Upper lobe of left lung (tissue), 6 donors: ENCODE data around the gene CTBP2. TPM values are rescaled to one million over a fixed set of nuclear protein-coding genes. Genes with fewer than 3 reads are reported as not detected.

ENCODE experiments used
- ATAC-seq, 2 donors: fragments of 200-7000 bp; cut with Tn5 transposase; one replicate each; pipeline ENCODE4 v1.9.1; 2022; ENCODE audit warnings: mild to moderate bottlenecking in 2 of 2, moderate library complexity in 2 of 2; ENCODE audit not compliant: low FRiP score in 2 of 2
- DNase-seq, 2 donors: peaks; one replicate each; pipeline ENCODE4 v3.0.0-alpha.2; 2019 to 2020
- H3K27ac ChIP-seq, 4 donors: fragments of 200-600 bp; sonication (generic); one replicate each; pipeline ENCODE4 v1.5.1; 2016 to 2019
- H3K27me3 ChIP-seq, 4 donors: fragments of 200-600 bp; sonication (generic); one replicate each; pipeline ENCODE4 v1.5.1; 2017 to 2019
- H3K36me3 ChIP-seq, 4 donors: fragments of 200-600 bp; sonication (generic); one replicate each; pipeline ENCODE4 v1.5.1; 2016 to 2019
- H3K4me1 ChIP-seq, 4 donors: fragments of 200-600 bp; sonication (generic); one replicate each; pipeline ENCODE4 v1.5.1; 2018 to 2019
- H3K4me3 ChIP-seq, 4 donors: fragments of 200-600 bp; sonication (generic); one replicate each; pipeline ENCODE4 v1.5.1; 2017 to 2019; ENCODE audit warnings: mild to moderate bottlenecking in 2 of 4, moderate library complexity in 1 of 4
- H3K9me3 ChIP-seq, 4 donors: fragments of 200-600 bp; sonication (generic); one replicate each; pipeline ENCODE4 v1.5.1; 2018 to 2019
- EP300 ChIP-seq, 4 donors: sonication (generic); formaldehyde crosslinking; IDR thresholded peaks; one replicate each; pipeline ENCODE4 v1.5.1; 2017; ENCODE audit warnings: antibody characterized with exemption in 4 of 4, control low read depth in 2 of 4
- POLR2A ChIP-seq, 4 donors: fragments of 450-650 bp; IDR thresholded peaks; one replicate each; pipeline ENCODE4 v1.5.1; 2016 to 2017; ENCODE audit warnings: antibody characterized with exemption in 4 of 4, mild to moderate bottlenecking in 2 of 4
- POLR2AphosphoS5 ChIP-seq, 2 donors: sonication (generic); formaldehyde crosslinking; IDR thresholded peaks; one replicate each; pipeline ENCODE4 v1.5.1; 2017; ENCODE audit warnings: antibody characterized with exemption in 2 of 2
- WGBS, 2 donors: methylation state at CpG; one replicate each; pipeline ENCODE4 v1.1.5; 2017 to 2018; 5-methylcytosine and 5-hydroxymethylcytosine counted together
- total RNA-seq, 6 donors: library from RNA; depleted of rRNA in 4 of 6; stranded (reverse); fragments of >200 nt in 4 of 6; gene quantifications; one replicate each; pipeline versions ENCODE4 v1.1.0 to v1.2.1, GENCODE V29; 2016 to 2021
- TF ChIP-seq, protein P1 (sequence below), 6 experiments: fragments of 450-650 bp in 4 of 6; fragments of 200-600 bp in 2 of 6; sonication (generic) in 2 of 6; IDR thresholded peaks; one replicate each; pipeline ENCODE4 v1.5.1; 2016 to 2019; ENCODE audit warnings: antibody characterized with exemption in 6 of 6
- donor health status: DM: no; HTN: no; CAD: no; lungs with moderate emphysema.
- donor health status: DM: no; HTN: yes; CAD: no; lungs with severe emphysema.

CTBP2 gene
- total RNA-seq, 6 donors from 2014 or later: 47.1 to 82.5 (median 59.7) TPM

DNA sequence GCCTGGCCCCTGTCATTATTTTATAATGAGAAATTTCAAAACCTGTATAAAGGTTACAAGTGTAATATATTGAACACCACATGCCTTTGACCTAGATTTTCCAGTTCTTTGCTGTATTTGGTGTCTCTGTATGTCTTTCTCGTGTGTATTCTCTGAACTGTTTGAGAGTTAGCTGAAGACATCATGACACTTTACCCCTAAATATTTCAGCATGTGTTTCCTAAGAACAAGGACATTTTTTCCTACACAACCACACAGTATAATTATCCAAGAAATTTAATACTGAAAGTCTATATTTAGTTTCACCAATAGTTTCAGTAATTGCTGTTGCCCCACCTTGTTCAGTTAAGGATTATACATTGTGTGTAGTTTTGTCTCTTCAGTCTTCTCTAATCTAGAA, 203.6 kb downstream of the CTBP2 start:
- DNase-seq (no peak), ATAC-seq (no peak)
- Histone ChIP-seq H3K4me1 (peaks cover 13 to 37% (median 20%) of the 10 kb centered on the region in 4 donors), H3K27ac (peak overlapping the region in 1 of 4 donors; percentile 23), H3K9me3 (no peaks in the 10 kb centered on the region), H3K4me3 (no peak overlapping the region), H3K36me3 (no peaks in the 10 kb centered on the region), H3K27me3 (no peaks in the 10 kb centered on the region)
- TF ChIP-seq, protein P1, sequence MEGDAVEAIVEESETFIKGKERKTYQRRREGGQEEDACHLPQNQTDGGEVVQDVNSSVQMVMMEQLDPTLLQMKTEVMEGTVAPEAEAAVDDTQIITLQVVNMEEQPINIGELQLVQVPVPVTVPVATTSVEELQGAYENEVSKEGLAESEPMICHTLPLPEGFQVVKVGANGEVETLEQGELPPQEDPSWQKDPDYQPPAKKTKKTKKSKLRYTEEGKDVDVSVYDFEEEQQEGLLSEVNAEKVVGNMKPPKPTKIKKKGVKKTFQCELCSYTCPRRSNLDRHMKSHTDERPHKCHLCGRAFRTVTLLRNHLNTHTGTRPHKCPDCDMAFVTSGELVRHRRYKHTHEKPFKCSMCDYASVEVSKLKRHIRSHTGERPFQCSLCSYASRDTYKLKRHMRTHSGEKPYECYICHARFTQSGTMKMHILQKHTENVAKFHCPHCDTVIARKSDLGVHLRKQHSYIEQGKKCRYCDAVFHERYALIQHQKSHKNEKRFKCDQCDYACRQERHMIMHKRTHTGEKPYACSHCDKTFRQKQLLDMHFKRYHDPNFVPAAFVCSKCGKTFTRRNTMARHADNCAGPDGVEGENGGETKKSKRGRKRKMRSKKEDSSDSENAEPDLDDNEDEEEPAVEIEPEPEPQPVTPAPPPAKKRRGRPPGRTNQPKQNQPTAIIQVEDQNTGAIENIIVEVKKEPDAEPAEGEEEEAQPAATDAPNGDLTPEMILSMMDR (IDR thresholded peaks at IDR 0.05): no peak
- no peak for TF ChIP-seq POLR2AphosphoS5 (IDR thresholded peaks at IDR 0.05)
- TF ChIP-seq POLR2A (IDR thresholded peaks at IDR 0.05): no peak
- no peak for TF ChIP-seq EP300 (IDR thresholded peaks at IDR 0.05)
- 71 to 80% methylated on average over 1 of the region's 1 CpG for WGBS, 2 donors

DNA sequence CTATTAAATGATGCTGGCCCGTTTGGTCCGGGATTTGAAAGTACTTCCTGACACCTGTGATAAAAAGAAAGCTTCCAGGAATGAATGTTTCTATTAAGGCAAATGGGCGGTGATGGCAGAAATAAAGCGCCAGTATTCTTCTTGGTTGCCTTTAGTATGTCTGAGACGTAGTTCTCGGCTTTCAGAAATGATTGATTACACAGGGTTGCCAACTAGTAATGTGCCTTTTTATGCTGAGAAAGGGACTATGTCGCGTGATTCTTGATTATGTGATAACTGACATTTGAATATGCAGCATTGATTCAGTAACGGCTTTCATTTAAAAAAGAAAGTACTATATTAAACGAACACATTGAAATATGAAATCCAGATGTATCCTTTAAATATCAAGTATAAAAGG, 204.5 kb downstream of the CTBP2 start:
- no peak for TF ChIP-seq POLR2A (IDR thresholded peaks at IDR 0.05)
- TF ChIP-seq POLR2AphosphoS5 (IDR thresholded peaks at IDR 0.05): no peak
- TF ChIP-seq, protein P1 (IDR thresholded peaks at IDR 0.05): no peak
- TF ChIP-seq EP300 (IDR thresholded peaks at IDR 0.05): no peak
- H3K4me3 ChIP-seq: no peak overlapping the region
- H3K27ac ChIP-seq: peak overlapping the region in 1 of 4 donors; percentile 11
- WGBS, 2 donors: 71 to 82% methylated on average over 10 of the region's 10 CpGs
- H3K36me3 ChIP-seq: no peaks in the 10 kb centered on the region
- ATAC-seq (no peak), DNase-seq (no peak)
- H3K9me3 ChIP-seq: no peaks in the 10 kb centered on the region
- no peaks in the 10 kb centered on the region for H3K27me3 ChIP-seq
- peaks cover 8 to 32% (median 19%) of the 10 kb centered on the region in 4 donors for H3K4me1 ChIP-seq

DNA sequence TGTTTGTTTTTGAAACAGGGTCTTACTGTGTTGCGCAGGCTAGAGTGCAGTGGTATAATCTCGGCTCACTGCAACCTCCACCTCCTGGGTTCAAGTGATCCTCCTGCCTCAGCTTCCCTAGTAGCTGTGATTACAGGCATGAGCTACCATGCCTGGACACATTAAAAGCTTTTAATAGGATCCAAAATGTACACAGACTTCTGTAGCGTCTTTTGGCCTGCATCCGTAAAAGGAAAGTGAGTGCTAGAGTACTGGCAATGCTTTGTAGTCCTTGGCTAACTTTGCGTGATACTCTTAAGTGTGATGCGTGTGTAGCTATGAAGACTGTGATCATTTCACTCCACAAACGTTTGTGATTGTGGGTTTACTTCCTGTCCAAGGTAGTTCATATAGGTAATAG, 205.1 kb downstream of the CTBP2 start:
- Histone ChIP-seq H3K4me3 (no peak overlapping the region), H3K27ac (peak overlapping the region in 1 of 4 donors; percentile 11), H3K36me3 (no peaks in the 10 kb centered on the region), H3K27me3 (no peaks in the 10 kb centered on the region), H3K9me3 (no peaks in the 10 kb centered on the region), H3K4me1 (peaks cover 6 to 30% (median 19%) of the 10 kb centered on the region in 4 donors)
- DNase-seq: no peak
- TF ChIP-seq POLR2AphosphoS5 (IDR thresholded peaks at IDR 0.05) (no peak), POLR2A (IDR thresholded peaks at IDR 0.05) (no peak)
- TF ChIP-seq, protein P1 (IDR thresholded peaks at IDR 0.05): no peak
- ATAC-seq: no peak
- WGBS, 2 donors: 62 to 79% methylated on average over 7 of the region's 7 CpGs

DNA sequence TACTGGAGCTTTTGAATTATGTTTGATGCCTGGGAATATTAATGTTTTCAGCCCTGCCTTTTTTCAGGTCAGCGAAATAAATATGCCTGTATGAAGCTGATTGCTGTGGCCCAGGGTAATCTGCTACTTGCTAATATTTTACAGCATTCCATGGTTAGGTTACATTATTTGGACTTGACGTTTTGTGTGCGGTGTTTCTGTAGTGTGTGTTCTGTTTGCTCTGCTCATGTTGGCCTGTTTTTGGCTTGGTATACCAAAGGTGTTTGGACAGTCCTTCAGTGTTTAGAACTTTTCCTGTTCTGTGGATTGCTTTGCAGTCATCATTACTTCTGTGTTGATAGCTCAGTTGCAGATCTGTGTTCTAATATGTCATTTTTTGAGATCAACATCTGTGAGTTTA, 206.9 kb downstream of the CTBP2 start:
- WGBS, 2 donors: 72 to 90% methylated on average over 3 of the region's 3 CpGs
- H3K36me3 ChIP-seq: peaks cover 0 to 8% (median 0%) of the 10 kb centered on the region in 4 donors
- H3K27me3 ChIP-seq: no peaks in the 10 kb centered on the region
- DNase-seq (no peak), ATAC-seq (no peak)
- H3K4me3 ChIP-seq: no peak overlapping the region
- no peak for TF ChIP-seq EP300 (IDR thresholded peaks at IDR 0.05)
- TF ChIP-seq POLR2A (IDR thresholded peaks at IDR 0.05): no peak
- TF ChIP-seq, protein P1 (IDR thresholded peaks at IDR 0.05): no peak
- no peak for TF ChIP-seq POLR2AphosphoS5 (IDR thresholded peaks at IDR 0.05)
- peaks cover 6 to 32% (median 19%) of the 10 kb centered on the region in 4 donors for H3K4me1 ChIP-seq
- H3K9me3 ChIP-seq: no peaks in the 10 kb centered on the region
- no peak overlapping the region for H3K27ac ChIP-seq

DNA sequence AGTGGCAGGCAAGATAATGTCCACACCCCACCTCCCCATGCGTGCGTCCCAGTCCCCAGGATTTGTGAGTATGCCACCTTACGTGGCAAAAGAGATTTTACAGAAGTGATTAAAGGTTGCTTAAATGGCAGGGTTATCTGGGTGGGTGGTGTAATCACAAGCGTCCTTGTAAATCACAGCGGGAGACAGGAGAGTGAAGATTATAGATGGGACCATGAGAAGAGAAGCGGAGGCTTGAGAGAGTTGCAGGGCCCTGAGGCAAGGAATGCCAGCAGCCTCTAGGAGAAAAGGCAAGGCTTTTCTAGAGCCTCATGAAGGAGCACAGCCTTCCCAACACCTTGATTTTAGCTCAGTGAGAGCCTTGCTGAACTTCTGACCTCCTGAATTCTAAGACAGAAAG, 208.2 kb downstream of the CTBP2 start:
- H3K27me3 ChIP-seq: no peaks in the 10 kb centered on the region
- ATAC-seq (no peak), DNase-seq (no peak)
- H3K4me3 ChIP-seq: no peak overlapping the region
- H3K9me3 ChIP-seq: no peaks in the 10 kb centered on the region
- peaks cover 0 to 11% (median 0%) of the 10 kb centered on the region in 4 donors for H3K36me3 ChIP-seq
- no peak overlapping the region for H3K27ac ChIP-seq
- 91 to 95% methylated on average over 6 of the region's 6 CpGs for WGBS, 2 donors
- TF ChIP-seq EP300 (IDR thresholded peaks at IDR 0.05) (no peak), POLR2A (IDR thresholded peaks at IDR 0.05) (no peak), POLR2AphosphoS5 (IDR thresholded peaks at IDR 0.05) (no peak)
- TF ChIP-seq, protein P1 (IDR thresholded peaks at IDR 0.05): no peak
- H3K4me1 ChIP-seq: peaks cover 0 to 34% (median 14%) of the 10 kb centered on the region in 4 donors
